IMR-90 (cell line): ENCODE measurements around the gene RBM5. TPM values are rescaled to one million over a fixed set of nuclear protein-coding genes. Genes with fewer than 3 reads are reported as not detected.

Experiments used
- ATAC-seq: fragments of 200-7000 bp; cut with Tn5 transposase; 2 replicates; pipeline ENCODE4 v1.9.1; 2020; ENCODE audit warnings: low read depth, mild to moderate bottlenecking, moderate library complexity
- BruUV-seq: library from RNA; stranded (reverse); fragments of 400-500 nt; replicated peaks from 2 replicates; lab custom pipeline; 2021; lab: Mats Ljungman, UMichigan
- CTCF ChIA-PET: fragments of 300-600 bp; formaldehyde crosslinking; extraction: SDS; loops from one replicate; lab custom pipeline; 2021; ENCODE audit warnings: antibody characterized with exemption; lab: Yijun Ruan, JAX
- POLR2A ChIA-PET: fragments of 300-600 bp; sonication (Branson Sonifier 250); formaldehyde crosslinking; loops from one replicate; lab custom pipeline; 2022; ENCODE audit warnings: antibody characterized with exemption; ENCODE audit not compliant: unreplicated experiment; lab: Charles Lee
- DNase-seq: peaks from one replicate; pipeline ENCODE4 v3.0.0; 2013
- H2AFZ ChIP-seq: replicated peaks from 2 replicates; pipeline ENCODE3; 2013; ENCODE audit warnings: low read length, mild to moderate bottlenecking; ENCODE audit not compliant: poor library complexity
- H2AK5ac ChIP-seq: 2 replicates; pipeline ENCODE4 v1.6.1; 2013; ENCODE audit warnings: low read depth, low read length, inconsistent platforms
- H2AK9ac ChIP-seq: replicated peaks from 2 replicates; pipeline ENCODE3; 2013; ENCODE audit warnings: mild to moderate bottlenecking, low read depth, low read length, moderate library complexity; ENCODE audit not compliant: poor library complexity
- H2BK120ac ChIP-seq: 2 replicates; pipeline ENCODE4 v1.6.1; 2013; ENCODE audit warnings: low read depth, low read length, inconsistent platforms
- H2BK15ac ChIP-seq: 3 replicates; pipeline ENCODE4 v1.6.1; 2013; ENCODE audit warnings: low read depth, low read length, inconsistent platforms
- H2BK20ac ChIP-seq: 2 replicates; pipeline ENCODE4 v1.6.1; 2013; ENCODE audit warnings: low read depth, mild to moderate bottlenecking, inconsistent platforms, low read length, moderate library complexity
- H2BK5ac ChIP-seq: 2 replicates; pipeline ENCODE4 v1.6.1; 2013; ENCODE audit warnings: mild to moderate bottlenecking, low read depth, low read length, inconsistent platforms; ENCODE audit not compliant: poor library complexity, severe bottlenecking
- H3K14ac ChIP-seq: replicated peaks from 2 replicates; pipeline ENCODE4 v1.6.1; 2013; ENCODE audit warnings: low read depth, low read length, inconsistent platforms
- H3K18ac ChIP-seq: 2 replicates; pipeline ENCODE4 v1.6.1; 2013; ENCODE audit warnings: low read depth, low read length, control low read depth
- H3K23ac ChIP-seq: 2 replicates; pipeline ENCODE4 v1.6.1; 2013; ENCODE audit warnings: low read depth, low read length, inconsistent platforms
- H3K27ac ChIP-seq: 2 replicates; pipeline ENCODE4 v1.5.1; 2013; ENCODE audit warnings: mild to moderate bottlenecking, control low read depth, low read length; ENCODE audit not compliant: insufficient read depth
- H3K27me3 ChIP-seq: 2 replicates; pipeline ENCODE4 v1.6.1; 2013; ENCODE audit warnings: low read length; ENCODE audit not compliant: control insufficient read depth, insufficient read depth
- H3K36me3 ChIP-seq: 2 replicates; pipeline ENCODE4 v1.6.1; 2013; ENCODE audit warnings: low read length, mixed read lengths; ENCODE audit not compliant: control insufficient read depth, insufficient read depth
- H3K4ac ChIP-seq: 2 replicates; pipeline ENCODE4 v1.6.1; 2013; ENCODE audit warnings: low read depth, low read length, inconsistent platforms
- H3K4me1 ChIP-seq: 2 replicates; pipeline ENCODE4 v1.6.1; 2013; ENCODE audit warnings: low read length, mixed read lengths; ENCODE audit not compliant: control insufficient read depth, insufficient read depth
- H3K4me2 ChIP-seq: 2 replicates; pipeline ENCODE4 v1.6.1; 2013; ENCODE audit warnings: low read depth, mild to moderate bottlenecking, control low read depth, low read length, moderate library complexity
- H3K4me3 ChIP-seq: 2 replicates; pipeline ENCODE4 v1.5.1; 2013; ENCODE audit warnings: low read depth, mild to moderate bottlenecking, control low read depth, low read length, moderate library complexity; ENCODE audit not compliant: insufficient read depth
- H3K56ac ChIP-seq: 2 replicates; pipeline ENCODE4 v1.6.1; 2013; ENCODE audit warnings: low read length, inconsistent platforms; ENCODE audit not compliant: insufficient read depth; ENCODE audit errors: extremely low read depth
- H3K79me1 ChIP-seq, 2 experiments: 2 replicates each; pipeline ENCODE4 v1.6.1; 2013; ENCODE audit warnings: low read length in 2 of 2, inconsistent platforms in 1 of 2, low read depth in 1 of 2
- H3K9ac ChIP-seq: 2 replicates; pipeline ENCODE4 v1.6.1; 2013; ENCODE audit warnings: low read depth, low read length, control low read depth
- H3K9me1 ChIP-seq: 2 replicates; pipeline ENCODE4 v1.6.1; 2013; ENCODE audit warnings: low read length, inconsistent platforms; ENCODE audit not compliant: insufficient read depth
- H3K9me3 ChIP-seq: 2 replicates; pipeline ENCODE4 v1.6.1; 2013; ENCODE audit warnings: low read length; ENCODE audit not compliant: control insufficient read depth, insufficient read depth
- H4K20me1 ChIP-seq: 2 replicates; pipeline ENCODE4 v1.6.1; 2013; ENCODE audit warnings: low read length, inconsistent platforms; ENCODE audit not compliant: insufficient read depth
- H4K5ac ChIP-seq: 2 replicates; pipeline ENCODE4 v1.6.1; 2013; ENCODE audit warnings: mild to moderate bottlenecking, low read depth, low read length, control low read depth
- H4K8ac ChIP-seq, 2 experiments: 2 replicates each; pipeline ENCODE4 v1.6.1; 2013; ENCODE audit warnings: low read depth in 2 of 2, low read length in 2 of 2, control low read depth in 1 of 2, inconsistent platforms in 1 of 2
- H4K91ac ChIP-seq: 2 replicates; pipeline ENCODE4 v1.6.1; 2013; ENCODE audit warnings: low read depth, low read length, inconsistent platforms; ENCODE audit not compliant: insufficient read depth
- BHLHE40 ChIP-seq: fragments of 150-350 bp; IDR thresholded peaks from 2 replicates; pipeline ENCODE4 v1.6.1; 2016; ENCODE audit warnings: mild to moderate bottlenecking, low read depth, low read length
- USF2 ChIP-seq: fragments of 150-350 bp; IDR thresholded peaks from 2 replicates; pipeline ENCODE4 v1.6.1; 2017; ENCODE audit warnings: mild to moderate bottlenecking, antibody characterized with exemption, low read length, low read depth
- WGBS, 2 experiments: methylation state at CpG; one replicate each; pipeline versions ENCODE4 v1.1.5 to v1.1.7; 2013; ENCODE audit warnings: missing lambda C conversion rate in 2 of 2; ENCODE audit not compliant: insufficient read length in 1 of 2; ENCODE audit errors: extremely low coverage in 2 of 2; 5-methylcytosine and 5-hydroxymethylcytosine counted together
- dilution Hi-C: fragments of 300-500 bp; cut with HindIII; formaldehyde crosslinking; loops from one replicate; pipeline ENCODE4 v1.14.3; 2018; ENCODE audit warnings: low sequenced_read_pairs; ENCODE audit not compliant: unreplicated experiment
- in situ Hi-C: fragments of 300-500 bp; cut with MboI; formaldehyde crosslinking; loops from 3 replicates; pipeline ENCODE4 v1.14.3; 2019; ENCODE audit warnings: low sequenced_read_pairs, inconsistent platforms, mixed read lengths
- intact Hi-C: fragments of 100-400 bp; cut with micrococcal nuclease; formaldehyde crosslinking; loops from 2 replicates; pipeline ENCODE4 v1.10.0; 2022
- polyA plus RNA-seq, 3 experiments: library from polyadenylated mRNA; depleted of rRNA; stranded (reverse); fragments of >200 nt; gene quantifications; 2 replicates each; pipeline ENCODE4 v1.2.3, GENCODE V29; 2012; ENCODE audit warnings: low replicate concordance in 1 of 3
- total RNA-seq: library from RNA; depleted of rRNA; stranded (reverse); fragments of >200 nt; gene quantifications from 2 replicates; pipeline ENCODE4 v1.2.3, GENCODE V29; 2012

RBM5 gene
- total and polyA plus RNA-seq, 2 of the 4 experiments (the other 2 are of a cell fraction): 121 to 155 TPM

DNA sequence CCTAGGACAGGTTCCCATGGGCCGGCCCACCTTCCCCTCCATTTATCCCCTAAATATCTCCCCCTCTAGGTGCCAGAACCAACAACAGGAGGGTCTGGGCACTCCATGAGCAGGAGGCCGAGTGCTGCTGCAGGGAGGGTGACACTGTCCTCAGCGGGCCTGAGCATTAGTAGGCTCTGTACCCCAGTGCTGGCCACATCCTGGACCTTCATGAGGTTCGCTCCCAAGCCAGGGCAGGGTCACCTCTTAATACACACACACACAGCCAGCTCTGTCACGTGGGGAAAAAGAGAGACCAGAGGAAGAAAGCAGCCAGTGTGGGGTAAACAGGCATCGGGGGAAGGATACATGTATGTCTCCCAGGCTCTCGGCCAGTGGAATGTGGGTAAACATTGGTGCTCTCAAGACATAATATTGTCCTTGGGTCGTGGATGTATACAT, 38.6 kb downstream of the RBM5 start:
- Histone ChIP-seq H3K18ac (peak overlapping the region; percentile 79), H3K36me3 (no peaks in the 10 kb centered on the region), H4K91ac (peak overlapping the region; percentile 68), H3K4ac (peak overlapping the region; percentile 88), H2AFZ (no peak overlapping the region), H3K27me3 (peaks cover 3% of the 10 kb centered on the region; the same call in 1 of the 2 replicates), H3K4me3 (no peak overlapping the region), H3K56ac (no peak overlapping the region), H3K9ac (no peak overlapping the region), H3K23ac (no peak overlapping the region; the same call in 1 of the 2 replicates), H4K5ac (peak overlapping the region; percentile 77), H4K20me1 (0 out of 2 replicates have a peak, but pooled peaks cover 2% of the 10 kb centered on the region), H3K14ac (peak overlapping the region; percentile 73; the same call in 1 of the 2 replicates), H3K79me1 (0 out of 4 replicates have a peak, but pooled peaks cover 0 to under 1% of the 10 kb centered on the region in 2 experiments), H3K4me1 (peaks cover 31% of the 10 kb centered on the region), H2BK5ac (peak overlapping the region; percentile 12), H2AK9ac (peak overlapping the region; percentile 4), H4K8ac (peak overlapping the region; percentile 28 to 61; a peak in 2 of 4 replicates), H2BK120ac (peak overlapping the region; percentile 90), H3K9me1 (peaks cover 20% of the 10 kb centered on the region; the same call in 1 of the 2 replicates), H2AK5ac (peak overlapping the region; percentile 74), H3K27ac (peak overlapping the region; percentile 70; the same call in 1 of the 2 replicates), H3K9me3 (no peaks in the 10 kb centered on the region), H2BK20ac (peak overlapping the region; percentile 77), H3K4me2 (no peak overlapping the region; the same call in 1 of the 2 replicates), H2BK15ac (peak overlapping the region; percentile 62; the same call in 1 of the 3 replicates)
- intact Hi-C loops (no loop called here), dilution Hi-C loops (no loop called here), in situ Hi-C loops (no loop called here)
- DNase-seq (peak; percentile 25), ATAC-seq (peak; percentile 6)
- POLR2A ChIA-PET: interaction anchor here (0.7 kb wide), 1 partner anchor 183 kb away, joined by 3 read pairs; no protein-coding TSS in a partner anchor
- CTCF ChIA-PET: no interaction called here
- TF ChIP-seq BHLHE40 (no peak), USF2 (0 out of 2 replicates have a peak, but pooled peaks have one; percentile 20)
- 52% methylated on average over 3 of the region's 8 CpGs; no CpG with 5 or more reads in 1 of the 2 experiments for WGBS, 2 experiments
- BruUV-seq: no TSS peak
